GM21723 (cell line): ENCODE data around the gene VSTM2L.

Experiments
- ATAC-seq: cut with Tn5 transposase; IDR thresholded peaks from one replicate; pipeline ENCODE4 v1.9.1; 2021; ENCODE audit warnings: mild to moderate bottlenecking, moderate library complexity; ENCODE audit not compliant: unreplicated experiment

The VSTM2L gene

DNA sequence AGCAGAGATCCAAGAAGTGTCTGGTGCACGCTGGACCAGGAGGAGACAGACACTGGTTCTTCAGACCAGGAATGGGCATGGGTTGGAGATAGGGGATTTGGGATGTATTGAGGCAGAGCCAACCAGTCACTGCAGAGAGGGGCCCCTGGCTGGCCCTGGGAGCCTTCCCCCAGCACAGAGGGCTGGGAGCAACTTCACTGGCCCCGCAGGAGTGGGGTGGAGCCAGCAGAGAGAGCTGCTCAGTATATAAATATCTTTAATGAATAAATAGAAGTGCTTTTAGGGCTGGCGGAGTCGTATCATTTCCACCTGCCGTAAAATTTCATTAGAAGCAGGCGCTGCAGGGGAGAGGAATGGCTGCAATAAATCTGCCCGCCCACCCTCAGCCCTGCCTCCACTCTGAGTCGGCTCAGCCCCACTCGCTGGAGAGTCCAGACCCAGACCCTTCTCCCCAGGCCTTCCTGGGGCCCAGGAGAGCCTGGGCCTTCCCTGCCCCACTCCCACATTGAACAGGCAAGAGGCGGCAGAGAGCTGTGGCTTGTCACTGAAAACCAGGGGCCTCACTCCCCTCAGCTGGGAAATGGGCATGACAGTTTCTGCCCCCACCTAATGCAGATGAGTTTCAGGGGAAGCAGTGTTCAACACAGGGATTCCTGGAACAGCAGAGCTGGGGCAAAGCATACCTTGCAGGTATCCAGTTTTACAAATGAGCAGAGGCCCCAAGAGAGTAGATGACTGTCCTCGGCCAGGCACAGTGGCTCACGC lies 23.9 kb upstream of the VSTM2L start:
- ATAC-seq: no peak

DNA sequence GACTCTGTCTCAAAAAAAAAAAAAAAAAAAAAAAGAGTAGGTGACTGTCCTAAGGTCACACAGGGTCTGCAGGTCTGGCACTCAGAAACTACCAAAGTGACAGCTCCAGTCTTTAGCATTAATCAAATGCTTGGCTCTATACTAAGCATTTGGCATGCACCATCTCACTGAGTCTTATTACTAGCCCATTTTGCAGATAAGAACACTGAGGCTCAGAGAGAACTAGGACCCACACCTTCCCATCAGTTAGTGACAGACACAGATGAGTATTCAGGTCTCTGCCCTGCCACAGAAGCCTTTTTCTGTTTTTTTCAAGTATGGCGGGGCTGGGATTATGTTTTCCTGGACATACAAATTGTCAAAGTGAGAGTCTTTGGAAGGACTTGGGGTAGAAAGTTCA lies 23.1 kb upstream of the VSTM2L start:
- no peak for ATAC-seq

DNA sequence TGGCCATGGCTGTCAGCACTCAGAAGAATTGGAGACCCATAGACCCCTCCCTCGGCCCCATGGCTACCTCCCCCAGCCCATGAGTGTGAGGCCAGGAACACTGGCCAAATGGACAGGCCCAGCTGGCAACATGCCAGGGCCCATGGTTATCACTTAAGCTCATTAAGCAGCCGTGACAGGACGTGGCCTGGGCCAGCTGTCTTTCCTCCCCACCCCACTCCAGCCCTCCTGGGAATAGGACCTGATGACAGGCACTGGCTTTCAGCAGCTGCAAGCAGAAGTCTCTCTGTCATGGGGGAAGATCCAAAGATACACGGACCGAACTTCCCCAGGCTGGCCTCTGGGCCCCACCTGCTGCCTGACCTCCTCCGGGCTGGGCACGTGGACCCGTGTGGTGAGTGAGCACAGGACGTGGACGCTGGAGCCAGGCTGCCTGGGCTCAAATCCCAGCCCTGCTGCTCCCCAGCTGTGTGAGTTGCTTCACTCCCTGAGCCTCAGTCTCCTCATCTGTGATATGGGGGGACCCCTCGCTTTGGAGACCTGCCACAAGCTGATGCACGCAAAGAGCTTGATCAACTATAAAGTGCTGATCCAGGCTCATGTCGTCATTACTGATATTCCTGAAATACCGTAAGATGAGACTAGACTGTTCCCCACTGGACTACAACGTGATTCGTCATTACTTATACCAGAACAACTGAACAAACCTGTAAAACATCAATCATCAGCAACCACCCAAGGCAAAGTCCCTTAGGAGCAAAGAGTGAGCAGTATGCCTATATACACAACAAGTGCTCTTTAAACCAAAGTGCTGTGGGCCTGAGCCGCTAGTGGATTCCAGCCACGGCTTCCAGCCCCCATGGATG lies 22.0 kb upstream of the VSTM2L start:
- ATAC-seq: no peak

DNA sequence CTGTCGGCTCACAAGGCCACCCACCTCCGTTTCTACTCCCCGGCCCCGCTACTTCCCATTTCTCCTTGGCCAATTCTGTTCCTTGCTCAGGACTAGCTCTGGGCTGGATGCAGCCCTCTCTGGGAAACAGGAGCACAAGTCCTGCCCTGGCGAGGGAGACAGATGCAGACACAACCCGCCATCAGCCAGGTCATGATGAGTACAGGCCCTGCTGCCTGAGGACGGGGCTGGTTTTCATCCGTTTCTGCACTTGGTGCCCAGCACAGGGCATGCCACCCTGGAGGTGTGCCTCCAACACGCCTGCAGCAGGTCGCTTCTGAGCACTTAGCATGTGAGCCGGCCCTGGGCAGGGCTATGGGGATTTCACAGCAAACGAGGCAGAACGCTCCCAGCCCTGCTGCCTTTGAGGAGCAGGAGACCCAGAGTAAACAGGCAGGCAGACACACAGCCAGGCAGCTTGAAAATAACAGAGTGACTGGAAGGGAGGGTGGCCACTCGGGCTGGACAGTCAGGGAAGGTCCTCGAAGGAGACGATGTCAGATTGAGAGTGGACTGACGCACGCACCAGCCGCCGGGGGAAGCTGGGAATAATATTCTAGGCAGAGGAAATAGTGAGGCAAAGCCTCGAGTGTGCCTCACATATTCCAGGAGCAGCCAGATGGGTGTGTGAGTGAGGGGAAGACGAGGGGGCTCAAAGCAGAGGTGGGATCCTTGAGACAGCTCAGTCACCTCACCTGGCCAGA lies 21.2 kb upstream of the VSTM2L start:
- ATAC-seq: no peak

DNA sequence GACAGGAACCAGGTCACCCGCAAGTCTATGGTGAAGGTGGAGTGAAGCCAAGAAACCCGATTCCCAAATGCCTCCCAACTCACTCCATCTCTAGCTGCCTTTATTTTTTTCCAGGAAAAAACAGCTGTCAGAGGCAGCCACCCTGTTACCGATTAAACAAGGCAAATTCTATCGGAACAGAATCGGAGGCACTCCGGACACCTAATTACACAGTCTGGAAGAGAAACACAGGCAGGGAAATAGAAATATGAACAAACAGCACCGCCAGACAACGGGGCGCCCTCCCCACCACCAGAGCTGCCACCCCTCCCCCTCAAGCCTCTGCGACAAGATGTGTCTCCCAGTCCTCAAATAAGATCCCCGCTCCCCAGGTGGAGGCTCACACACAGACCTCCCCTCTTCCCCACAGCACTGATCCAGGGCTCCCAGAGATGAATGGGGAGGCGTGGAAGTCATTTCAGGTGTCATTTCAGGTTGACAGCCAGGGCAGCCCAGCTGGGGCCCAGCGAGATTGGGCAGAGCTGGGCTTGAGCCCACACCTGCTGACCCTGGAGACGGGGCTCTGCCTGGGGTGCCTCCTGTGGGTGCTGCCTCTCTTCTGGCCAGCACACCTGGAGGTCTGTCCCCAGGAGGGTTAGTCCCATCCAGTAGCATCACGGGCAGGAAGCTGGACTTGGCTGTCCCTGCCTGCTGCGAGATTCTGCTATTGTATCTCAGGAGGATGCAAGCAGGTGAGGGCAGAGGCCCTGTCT lies 19.8 kb upstream of the VSTM2L start:
- no peak for ATAC-seq

DNA sequence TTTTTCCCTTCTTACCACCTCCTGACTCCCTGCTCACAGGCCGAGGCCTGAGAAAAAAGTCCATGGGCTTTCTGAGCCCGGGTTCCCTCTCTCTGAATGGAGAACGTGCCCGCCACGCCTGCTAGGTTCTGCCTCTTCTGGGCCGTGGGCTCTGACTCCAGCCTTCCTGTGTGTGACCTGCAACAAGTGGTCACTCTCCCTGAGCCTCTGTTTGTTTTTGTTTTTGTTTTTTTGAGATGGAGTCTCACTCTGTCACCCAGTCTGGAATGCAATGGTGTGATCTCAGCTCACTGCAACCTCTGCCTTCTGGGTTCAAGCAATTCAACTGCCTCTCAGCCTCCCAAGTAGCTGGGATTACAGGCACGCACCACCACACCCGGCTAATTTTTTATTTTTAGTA lies 17.9 kb upstream of the VSTM2L start:
- ATAC-seq: no peak

DNA sequence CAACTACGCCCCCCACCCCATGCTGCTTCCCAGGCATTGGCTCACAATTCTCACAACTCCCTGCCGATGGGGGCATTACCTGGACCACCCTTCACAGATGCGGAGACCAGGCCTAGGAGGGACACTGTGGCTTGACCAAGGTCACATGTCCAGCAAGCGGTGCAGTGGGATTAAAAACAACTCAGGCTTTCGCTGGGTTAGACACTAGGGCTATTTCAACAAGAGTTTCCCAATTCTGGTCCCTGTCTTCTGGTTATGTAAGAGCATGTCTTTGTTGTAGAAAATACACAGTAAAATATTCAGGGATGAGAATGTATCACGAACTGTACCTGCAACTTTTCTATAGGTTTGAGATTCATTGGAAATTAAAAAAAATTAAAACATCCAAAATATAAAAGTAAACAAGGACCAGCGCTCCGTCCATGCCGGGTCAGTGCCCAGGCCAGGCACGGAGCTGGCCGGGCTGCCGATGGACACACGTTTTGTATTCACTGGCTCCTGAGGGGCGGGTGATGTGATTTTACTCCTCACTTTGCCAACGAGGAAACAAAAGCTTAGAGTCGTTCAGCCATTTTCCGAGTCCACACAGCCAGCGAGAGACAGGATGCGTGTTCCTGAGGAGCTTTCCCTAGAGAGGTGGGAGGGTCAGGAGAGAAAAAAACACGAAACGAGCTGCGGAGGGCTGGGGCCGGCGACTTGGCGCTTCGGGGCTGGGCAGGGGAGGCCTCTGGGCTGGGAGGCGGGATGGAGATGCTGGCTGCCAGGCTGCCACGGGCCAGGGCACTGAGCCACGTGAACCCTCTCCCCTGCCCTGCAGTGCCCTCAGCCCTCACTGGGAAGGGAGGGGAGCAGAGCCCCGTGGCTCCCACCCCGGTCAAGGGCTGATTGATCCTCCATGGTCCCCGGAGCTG lies 17.1 kb upstream of the VSTM2L start:
- no peak for ATAC-seq

DNA sequence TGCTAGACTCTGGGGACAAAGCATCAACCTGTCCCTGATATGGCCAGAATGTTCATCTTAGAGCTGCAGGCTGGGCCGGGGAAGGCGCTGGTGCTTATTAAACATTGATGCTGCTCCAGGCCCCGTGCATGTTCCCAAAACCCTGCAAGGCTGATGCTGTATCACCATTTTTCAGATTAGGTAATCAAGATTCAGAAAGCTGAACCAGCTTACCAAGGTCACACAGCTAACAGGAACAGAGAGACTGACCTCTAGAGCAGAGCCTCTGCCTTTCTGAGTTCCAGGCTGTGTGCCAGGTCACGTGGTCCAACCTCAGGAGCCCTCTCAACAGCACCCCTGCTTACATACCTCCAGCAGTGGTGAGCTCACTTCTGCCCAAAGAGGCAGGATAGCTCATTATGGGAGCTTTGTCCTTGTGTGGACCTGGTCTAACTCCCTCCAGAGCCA lies 16.1 kb upstream of the VSTM2L start:
- no peak for ATAC-seq

DNA sequence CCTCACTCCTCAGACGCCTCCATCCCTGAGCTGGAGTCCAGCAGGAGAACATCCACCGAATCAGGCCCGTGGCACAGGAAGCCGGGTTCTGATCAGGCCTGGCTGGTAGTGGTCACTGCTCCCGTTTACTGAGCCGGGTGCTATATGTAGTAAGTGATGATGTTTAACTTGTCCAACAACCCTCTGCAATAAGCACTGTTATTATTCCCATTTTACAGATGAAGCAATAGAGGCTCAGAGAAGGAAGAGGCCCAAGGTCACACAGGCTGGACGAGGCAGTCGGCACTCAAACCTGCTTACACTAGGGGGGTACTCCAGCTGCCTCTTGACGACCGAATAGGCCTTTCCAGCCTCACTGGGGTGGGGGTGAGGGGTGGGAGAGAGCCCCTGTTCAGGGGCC lies 14.3 kb upstream of the VSTM2L start:
- no peak for ATAC-seq

DNA sequence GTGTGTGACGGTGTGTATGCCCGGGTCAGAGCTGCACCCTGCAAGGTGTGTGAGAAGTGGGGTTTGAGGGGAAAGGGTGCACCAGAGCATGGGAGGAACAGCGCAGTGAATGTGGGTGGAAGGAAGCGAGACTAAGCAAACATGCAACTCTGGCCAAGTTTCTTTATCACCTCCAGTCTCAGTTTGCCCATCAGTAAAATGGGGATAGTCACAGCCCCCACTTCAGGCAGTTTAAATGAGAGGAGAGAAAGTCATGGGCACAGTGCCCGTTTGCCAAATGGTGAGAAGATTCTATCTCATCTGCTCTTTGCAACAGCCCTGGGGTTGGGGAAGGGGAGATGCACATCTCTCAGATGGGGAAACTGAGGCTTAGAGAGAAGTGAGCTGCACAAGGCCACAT lies 12.8 kb upstream of the VSTM2L start:
- no peak for ATAC-seq

DNA sequence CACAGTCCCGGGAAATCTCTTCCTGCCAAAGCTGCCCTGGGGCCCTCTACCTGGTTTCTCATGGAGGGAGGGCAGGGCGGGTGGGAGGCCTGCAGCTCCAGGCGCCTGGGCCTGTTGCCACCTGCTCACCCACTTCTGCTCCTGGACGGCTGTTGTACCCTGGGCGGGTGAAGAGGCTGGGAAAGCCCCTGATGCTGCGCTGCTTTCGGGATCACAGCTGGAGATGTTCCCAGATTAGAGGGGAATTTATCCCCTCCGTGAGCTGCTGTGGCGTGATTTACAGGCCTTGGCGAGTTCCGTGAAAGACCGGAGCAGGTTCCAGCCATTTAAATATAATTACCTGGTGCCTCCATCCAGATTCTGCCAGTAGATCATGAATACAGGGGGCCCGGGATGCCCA lies 12.3 kb upstream of the VSTM2L start:
- no peak for ATAC-seq

DNA sequence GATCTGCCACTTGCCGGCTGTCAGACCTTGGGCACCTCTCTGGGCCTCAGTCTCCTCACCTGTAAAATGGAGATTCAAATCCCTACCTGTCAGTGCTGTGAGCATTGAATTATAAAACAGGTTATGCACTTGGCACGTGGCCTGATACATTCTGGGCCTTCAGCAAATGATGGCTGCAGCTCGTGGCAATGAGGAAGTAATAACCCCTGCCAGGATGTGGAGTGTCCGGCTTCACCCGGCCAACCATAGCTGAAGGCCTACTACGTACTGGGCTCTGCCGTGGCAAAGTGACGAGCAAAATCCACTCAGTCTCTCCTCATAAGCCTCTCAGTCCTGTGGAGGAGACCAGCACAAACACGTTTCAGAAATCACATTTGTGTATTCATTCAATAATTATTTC lies 10.9 kb upstream of the VSTM2L start:
- no peak for ATAC-seq

DNA sequence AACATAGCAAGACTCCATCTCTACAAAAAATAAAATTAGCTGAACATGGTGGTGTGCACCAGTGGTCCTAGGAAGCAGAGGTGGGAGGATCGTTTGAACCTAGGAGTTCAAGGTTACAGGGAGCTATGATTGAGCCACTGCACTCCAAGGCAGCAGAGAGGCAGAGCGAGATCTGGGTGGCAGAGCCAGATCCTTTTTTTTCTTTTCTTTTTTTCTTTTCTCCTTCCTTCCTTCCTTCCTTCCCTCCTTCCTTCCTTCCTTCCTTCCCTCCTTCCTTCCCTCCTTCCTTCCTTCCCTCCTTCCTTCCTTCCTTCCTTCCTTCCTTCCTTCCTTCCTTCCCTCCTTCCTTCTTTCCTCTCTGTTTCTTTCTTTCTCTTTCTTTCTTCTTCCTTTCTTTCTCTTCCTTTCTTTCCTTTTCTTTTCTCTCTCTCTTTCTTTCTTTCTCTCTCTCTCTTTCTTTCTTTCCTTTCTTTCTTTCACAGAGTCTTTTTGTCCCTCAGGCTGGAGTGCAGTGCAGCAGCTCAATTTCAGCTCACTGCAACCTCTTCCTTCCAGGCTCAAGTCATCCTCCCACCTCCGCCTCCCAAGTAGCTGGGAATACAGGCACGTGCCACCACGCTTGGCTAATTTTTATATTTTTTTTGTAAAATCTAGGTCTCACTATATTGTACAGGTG lies 9.2 kb upstream of the VSTM2L start:
- no peak for ATAC-seq

DNA sequence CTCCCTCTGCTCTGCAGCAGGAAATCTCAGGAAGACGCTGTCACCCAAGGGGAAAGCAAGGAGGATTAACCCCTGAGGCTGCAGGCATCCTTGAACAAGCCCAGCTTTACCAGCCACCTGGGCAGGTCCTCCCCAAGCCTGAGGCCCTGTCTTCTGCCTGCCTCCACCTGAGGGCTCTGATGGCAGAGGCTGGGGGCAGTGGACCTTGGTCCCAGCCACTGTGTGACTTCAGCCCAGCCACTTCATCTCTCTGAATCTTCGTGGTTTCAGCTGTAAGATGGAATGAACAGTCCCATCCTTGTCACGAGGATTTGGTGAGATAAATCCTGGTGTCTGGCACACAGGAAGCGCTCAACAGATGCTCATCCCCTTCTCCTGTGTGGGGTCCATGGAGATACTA lies 8.5 kb upstream of the VSTM2L start:
- ATAC-seq: no peak

DNA sequence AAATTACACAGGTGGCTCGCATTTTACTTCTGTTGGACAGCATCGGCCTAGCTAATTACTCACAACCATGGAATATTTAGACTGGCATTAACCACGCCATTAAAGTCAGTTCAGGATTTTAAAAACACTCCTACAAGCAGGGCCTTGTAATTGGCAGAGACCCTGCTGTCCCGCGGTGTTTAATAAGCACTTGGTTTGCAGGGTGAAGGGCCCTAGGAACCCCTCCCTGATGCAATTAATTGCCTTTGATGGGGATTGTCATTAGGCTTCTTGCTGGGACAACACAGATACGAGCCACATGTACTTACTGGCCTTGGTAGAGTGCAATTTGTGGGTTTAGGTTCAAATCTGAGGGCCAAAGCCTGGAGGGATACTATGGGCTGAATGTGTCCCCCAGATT lies 7.8 kb upstream of the VSTM2L start:
- no peak for ATAC-seq

DNA sequence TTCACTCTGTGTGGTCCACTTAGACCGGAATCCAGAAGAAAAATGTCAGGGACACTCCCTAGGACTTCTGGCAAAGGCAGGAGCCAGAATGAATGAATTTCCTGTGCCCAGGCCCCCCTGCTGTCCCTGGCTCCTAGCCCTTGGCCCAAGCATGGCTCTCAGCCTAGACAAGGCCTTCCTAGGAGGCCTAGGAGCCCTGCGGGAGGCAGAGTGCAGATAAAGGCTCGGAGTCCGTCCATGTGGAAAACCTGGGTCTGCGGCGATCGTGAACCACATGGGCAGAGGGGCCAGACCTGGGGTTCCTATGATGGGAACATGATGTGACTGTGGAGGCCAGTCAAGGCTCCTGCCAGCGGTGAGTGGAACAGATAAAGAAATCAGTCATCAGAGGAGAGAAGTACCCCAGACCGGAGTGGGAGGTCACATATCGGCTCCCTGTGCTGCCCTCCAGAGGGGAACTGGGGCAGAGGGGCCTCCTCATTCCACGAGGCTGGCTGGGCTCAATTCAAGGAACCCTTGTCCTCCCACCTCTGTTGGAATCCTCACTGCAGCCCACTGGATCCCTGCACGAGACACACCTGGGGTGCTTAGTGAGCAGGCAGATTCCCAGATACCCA lies 5.9 kb upstream of the VSTM2L start:
- ATAC-seq: no peak

DNA sequence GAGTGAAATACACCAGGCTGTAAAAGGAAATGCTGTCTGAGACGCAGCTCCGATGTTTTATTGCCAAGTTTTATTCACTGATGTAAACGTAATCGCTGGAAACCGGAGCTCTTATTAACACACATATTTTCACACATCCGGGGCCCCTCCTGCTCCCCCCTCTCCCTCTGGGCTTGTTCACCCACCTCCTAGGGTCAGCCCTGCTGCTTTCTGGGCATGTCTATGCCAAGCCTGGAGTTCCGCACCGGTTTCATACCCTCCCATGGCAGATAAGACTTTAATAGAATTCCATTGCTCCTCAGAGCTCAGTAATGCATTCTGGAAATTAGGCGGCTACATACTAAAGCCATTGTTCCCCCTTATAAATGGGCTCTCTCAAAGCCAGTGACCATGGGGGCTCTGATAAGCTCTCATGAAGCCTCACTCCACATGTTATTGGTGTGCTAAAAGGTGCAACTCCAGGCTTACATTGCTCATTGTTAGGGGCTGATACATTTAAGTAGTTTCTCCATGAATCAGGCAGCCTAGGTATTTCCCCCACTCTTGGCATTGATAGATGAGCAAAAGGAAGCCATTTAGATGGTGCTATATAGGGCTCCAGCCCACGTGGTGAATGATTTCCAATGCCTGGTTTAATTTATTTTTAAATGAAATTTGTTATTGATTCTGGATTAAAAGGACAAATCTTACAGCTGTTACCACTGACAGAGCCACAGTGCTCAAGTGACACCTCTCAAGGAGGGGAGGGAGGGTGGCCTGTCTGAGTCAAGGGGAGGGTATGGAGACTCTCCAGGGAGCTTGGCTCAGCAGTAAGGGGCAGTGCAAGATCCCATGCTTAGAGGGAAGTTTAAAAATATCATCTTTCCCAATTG lies 4.5 kb upstream of the VSTM2L start:
- no peak for ATAC-seq
